Gastrocnemius medialis (tissue), 4 donors: ENCODE measurements around the gene ZNF595. TPM values are rescaled to one million over a fixed set of nuclear protein-coding genes. Genes with fewer than 3 reads are reported as not detected.
A peak's percentile ranks its signal among the peaks of the same experiment; 100 is the strongest.
"Not testable (repeated sequence)": the region's sequence is repeated elsewhere in the genome, so short reads cannot be mapped to it uniquely, and the experiment has no call there.

ENCODE experiments used
- ATAC-seq, 2 donors: fragments of 150-250 bp; one replicate each; pipeline ENCODE4 v1.9.1; 2016
- DNase-seq, 2 donors: peaks; one replicate each; pipeline ENCODE4 v3.0.0-alpha.2; 2019
- H3K27ac ChIP-seq, 4 donors: fragments of 200-600 bp; sonication (generic); 1 replicate in 1 of 4; 2 replicates in 3 of 4; pipeline ENCODE4 v1.5.1; 2016 to 2018; ENCODE audit warnings: mild to moderate bottlenecking in 2 of 4, moderate library complexity in 1 of 4
- H3K27me3 ChIP-seq, 3 donors: fragments of 200-600 bp; sonication (generic) in 2 of 3; 1 replicate in 1 of 3; 2 replicates in 2 of 3; pipeline versions ENCODE4 v1.5.1 to v1.6.0; 2016 to 2019; ENCODE audit warnings: mild to moderate bottlenecking in 1 of 3, moderate library complexity in 1 of 3
- H3K36me3 ChIP-seq, 2 donors: fragments of 200-600 bp; sonication (generic) in 1 of 2; one replicate each; pipeline ENCODE4 v1.5.1; 2017 to 2018
- H3K4me1 ChIP-seq, 2 donors: fragments of 200-600 bp; sonication (generic) in 1 of 2; one replicate each; pipeline ENCODE4 v1.5.1; 2016 to 2017; ENCODE audit warnings: mild to moderate bottlenecking in 2 of 2
- H3K4me3 ChIP-seq, 4 donors: fragments of 200-600 bp; sonication (generic) in 3 of 4; 1 replicate in 1 of 4; 2 replicates in 3 of 4; pipeline ENCODE4 v1.5.1; 2016 to 2019; ENCODE audit warnings: mild to moderate bottlenecking in 2 of 4
- H3K9me3 ChIP-seq, 3 donors: fragments of 200-600 bp; sonication (generic) in 2 of 3; 1 replicate in 1 of 3; 2 replicates in 2 of 3; pipeline ENCODE4 v1.5.1; 2016 to 2019
- in situ Hi-C, 4 donors: fragments of 200-750 bp; cut with MboI; loops; one replicate each; pipeline versions ENCODE4 v1.15.0 to v1.8.0; 2017; ENCODE audit warnings: low sequenced_read_pairs in 4 of 4
- intact Hi-C: fragments of 100-400 bp; cut with DNase I; formaldehyde crosslinking; loops from one replicate; pipeline ENCODE4 v1.15.1; 2023; ENCODE audit warnings: low total_unique reads
- total RNA-seq, 4 donors: library from RNA; depleted of rRNA; stranded (reverse); fragments of >200 nt; gene quantifications; one replicate each; pipeline versions ENCODE4 v1.1.0 to v1.2.3, GENCODE V29; 2016

Gene ZNF595
- total RNA-seq = 10 to 100 TPM in 2 of 4 donors, 1 to 10 TPM in 2; 4.1 to 22.1 (median 12.8) TPM

DNA sequence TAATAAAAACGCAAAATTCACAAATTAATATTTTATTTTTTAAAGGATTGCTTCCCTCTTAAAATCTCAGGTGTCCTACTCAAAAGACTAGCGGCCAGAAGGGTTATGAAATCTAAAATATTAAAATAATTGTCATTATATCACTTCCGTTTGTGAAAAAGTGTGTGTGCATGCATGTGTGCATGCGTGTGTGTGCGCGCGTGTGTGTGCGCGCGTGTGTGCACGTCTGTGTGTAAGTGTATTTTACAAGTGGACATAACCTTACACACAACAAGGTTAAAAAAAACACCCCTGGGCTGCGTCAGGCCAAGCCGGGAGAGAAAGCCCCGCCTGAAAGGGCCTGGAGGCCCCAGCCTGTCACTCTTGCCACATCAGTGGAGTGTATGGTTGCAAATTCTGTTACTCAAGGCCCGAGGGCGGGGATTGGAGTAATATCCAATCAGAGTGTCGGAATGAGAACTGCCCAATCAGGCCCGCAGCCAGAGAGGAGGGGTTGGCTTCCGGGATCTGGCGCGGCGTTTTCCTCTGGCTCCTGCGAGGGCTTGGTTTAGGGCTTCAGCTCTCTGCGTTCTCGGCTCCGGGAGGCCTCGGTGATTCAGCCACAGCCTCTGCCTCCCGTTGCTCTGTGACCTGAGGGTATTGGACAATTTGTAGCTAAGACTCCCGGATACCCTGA lies at the start of gene ZNF595:
Gene ZNF595 (plus strand): TSS at position 518 of the 676 bp plus-strand sequence. CDS start 168 bp downstream, outside the sequence.
- Histone ChIP-seq H3K4me3 (peak within 1 kb of the TSS; percentile 18 to 52 (median 40)), H3K27ac (peak within 1 kb of the TSS; percentile 54 to 80 (median 61))
- H3K27me3 ChIP-seq, in situ Hi-C loops, intact Hi-C loops, H3K4me1 ChIP-seq, H3K36me3 ChIP-seq, H3K9me3 ChIP-seq: not testable (repeated sequence)
- DNase-seq = peak; percentile 20 to 51
- ATAC-seq = peak; percentile 95 to 97

DNA sequence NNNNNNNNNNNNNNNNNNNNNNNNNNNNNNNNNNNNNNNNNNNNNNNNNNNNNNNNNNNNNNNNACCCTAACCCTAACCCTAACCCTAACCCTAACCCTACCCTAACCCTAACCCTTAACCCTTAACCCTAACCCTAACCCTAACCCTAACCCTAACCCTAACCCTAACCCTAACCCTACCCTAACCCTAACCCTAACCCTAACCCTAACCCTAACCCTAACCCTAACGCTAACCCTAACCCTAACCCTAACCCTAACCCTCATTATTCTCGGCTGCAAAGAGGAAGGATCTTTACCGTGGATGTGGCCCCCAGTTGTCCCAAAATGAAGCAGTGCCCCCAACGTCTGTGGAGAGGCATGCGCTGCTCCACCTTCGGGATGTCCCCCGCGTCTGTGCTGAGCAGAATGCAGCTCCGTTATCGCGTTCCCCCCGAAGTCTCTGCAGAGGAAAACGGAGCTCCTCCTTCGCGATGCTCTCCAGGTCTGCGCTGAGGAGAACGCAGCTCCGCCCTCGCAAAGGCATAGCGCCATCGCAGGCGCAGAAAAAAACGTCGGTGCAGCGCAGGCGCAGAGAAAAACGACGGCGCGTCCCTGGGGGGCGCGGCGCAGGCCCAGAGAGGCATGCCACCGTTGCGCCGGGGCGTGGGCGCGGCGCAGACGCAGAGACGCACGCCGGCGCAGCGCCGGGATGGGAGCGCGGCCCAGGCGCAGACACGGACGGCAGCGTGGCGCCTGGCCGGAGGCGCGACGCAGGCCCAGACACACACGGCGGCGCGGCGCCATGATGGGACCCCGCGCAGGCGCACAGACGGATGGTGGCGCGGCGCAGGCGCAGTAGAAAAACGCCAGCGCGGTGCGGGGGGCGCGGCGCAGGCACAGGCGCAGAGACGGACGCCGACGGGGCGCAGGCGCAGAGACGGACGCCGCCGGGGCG lies 42.9 kb upstream of the ZNF595 start:
- H3K36me3 ChIP-seq, H3K27ac ChIP-seq, H3K4me3 ChIP-seq, intact Hi-C loops, H3K4me1 ChIP-seq, H3K9me3 ChIP-seq, H3K27me3 ChIP-seq, in situ Hi-C loops, ATAC-seq: not testable (repeated sequence)
- peak in 1 of 2 donors; percentile 9 for DNase-seq

DNA sequence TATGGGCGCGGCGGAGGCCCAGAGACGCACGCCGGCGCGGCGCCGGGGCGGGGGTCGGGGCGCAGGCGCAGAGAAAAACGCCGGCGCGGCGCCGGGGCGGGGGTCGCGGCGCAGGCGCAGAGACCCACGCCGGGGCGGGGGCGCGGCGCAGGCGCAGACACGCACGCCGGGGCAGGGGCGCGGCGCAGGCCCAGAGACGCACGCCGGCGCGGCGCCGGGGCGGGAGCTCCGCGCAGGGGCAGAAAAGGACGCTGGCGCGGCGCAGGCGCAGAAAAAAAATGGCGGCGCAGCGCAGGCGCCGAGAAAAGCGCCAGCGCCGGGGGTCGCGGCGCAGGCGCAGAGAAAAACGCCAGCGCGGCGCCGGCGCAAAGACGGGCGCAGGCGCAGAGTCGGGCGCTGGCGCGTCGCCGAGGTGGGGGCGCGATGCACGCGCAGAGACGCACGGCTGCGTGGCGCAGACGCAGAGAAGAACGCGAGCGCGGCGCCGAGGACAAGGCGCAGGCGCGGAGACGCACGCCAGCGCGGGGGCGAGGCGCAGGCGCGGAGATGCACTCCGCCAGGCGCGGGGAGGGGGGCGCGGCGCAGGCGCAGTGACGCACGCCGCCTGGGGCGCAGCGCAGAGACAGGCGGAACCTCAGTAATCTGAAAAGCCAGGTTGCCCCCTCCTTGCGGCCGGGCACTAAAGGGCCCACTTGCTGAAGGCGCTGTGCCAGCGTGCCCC lies 41.9 kb upstream of the ZNF595 start:
- in situ Hi-C loops, H3K36me3 ChIP-seq, intact Hi-C loops, DNase-seq, ATAC-seq, H3K4me1 ChIP-seq, H3K27ac ChIP-seq, H3K27me3 ChIP-seq, H3K4me3 ChIP-seq, H3K9me3 ChIP-seq: not testable (repeated sequence)

DNA sequence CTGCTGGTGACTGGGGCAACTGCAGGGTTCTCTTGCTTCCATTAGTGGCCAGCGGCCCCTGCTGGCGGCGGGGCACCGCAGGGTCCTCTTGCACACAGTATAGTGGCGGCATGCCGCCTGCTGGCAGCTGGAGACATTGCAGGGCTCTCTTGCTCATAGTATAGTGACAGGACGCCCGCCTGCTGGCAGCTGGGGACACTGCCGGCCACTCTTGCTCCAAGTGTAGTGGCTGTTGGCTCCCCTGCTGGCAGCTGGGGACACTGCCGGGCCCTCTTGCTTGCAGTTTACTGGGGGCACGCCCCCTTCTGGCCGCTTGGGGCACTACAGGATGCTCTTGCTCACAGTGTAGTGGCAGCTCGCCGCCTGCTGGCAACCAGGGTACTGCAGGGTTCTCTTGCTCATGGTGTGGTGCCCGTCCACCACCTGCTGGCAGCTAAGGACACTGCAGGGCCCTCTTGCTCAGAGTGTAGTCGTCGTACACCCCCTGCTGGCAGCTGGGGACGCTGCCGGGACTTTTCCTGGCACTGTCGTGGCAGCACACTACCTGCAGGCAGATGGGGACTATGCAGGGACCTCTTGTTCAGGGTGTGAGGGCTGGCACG lies 41.2 kb upstream of the ZNF595 start:
- H3K27me3 ChIP-seq, ATAC-seq, in situ Hi-C loops, H3K27ac ChIP-seq, H3K4me3 ChIP-seq, H3K36me3 ChIP-seq, H3K4me1 ChIP-seq, H3K9me3 ChIP-seq, intact Hi-C loops: not testable (repeated sequence)
- DNase-seq = peak in 1 of 2 donors; percentile 10

DNA sequence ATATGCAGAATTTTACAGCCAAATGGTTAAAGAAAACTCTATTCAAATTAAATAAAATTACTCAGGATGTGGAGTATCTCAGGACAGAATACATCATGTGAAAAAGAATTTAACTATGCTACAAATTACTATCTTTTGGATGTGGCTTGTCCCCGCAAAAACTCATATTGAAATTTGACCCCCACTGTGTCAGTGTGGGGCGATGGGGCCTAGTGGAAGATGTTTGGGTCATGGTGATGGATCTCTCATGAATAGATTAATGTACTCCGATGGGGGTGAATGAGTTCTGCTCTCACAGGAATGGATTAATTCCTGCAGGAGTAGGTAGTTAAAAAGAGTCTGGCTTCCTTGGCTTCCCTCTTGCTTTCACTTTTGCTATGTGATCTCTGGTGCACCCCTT lies 35.0 kb upstream of the ZNF595 start:
- H3K4me3 ChIP-seq, in situ Hi-C loops, H3K27ac ChIP-seq, ATAC-seq, H3K36me3 ChIP-seq, H3K4me1 ChIP-seq, DNase-seq, H3K9me3 ChIP-seq, intact Hi-C loops, H3K27me3 ChIP-seq: not testable (repeated sequence)

DNA sequence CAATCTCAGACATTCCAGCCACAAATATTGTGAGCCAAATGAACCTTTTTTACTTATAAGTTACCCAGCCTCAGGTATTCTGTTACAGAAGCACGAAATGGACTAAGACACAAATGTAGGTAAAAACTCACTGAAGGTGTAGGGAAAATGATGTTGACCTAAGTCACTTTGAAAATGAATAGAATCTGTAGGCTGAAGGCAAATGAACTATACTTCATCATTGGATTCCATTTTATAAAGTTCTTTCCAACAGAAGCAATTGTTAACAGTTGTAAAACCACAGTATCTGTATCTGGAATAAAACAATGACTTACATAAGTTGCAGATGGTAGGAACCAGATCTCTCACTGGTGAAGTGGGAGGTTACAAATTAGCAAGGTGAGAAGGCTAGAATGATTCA lies 34.5 kb upstream of the ZNF595 start:
- ATAC-seq, H3K9me3 ChIP-seq, H3K4me3 ChIP-seq, DNase-seq, H3K27me3 ChIP-seq, intact Hi-C loops, in situ Hi-C loops, H3K36me3 ChIP-seq, H3K4me1 ChIP-seq, H3K27ac ChIP-seq: not testable (repeated sequence)

DNA sequence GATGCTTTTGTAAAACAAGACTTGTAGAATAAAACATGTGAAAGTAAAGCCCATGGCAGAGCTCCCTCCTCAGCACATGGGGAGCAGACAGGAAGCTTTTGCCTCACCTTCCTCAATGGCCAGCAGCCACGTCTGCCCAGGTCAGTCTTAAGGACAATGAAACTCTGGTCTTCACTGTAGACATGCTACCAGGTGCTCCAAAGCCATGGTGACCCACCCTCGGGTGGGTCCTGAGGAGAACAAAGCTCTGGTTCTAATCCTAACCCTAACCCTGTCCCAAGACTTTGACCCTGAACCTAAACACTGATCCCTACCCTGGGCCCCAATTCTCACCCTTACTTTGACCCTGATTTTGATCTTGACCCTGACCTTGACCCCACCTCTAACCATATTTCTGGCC lies 30.2 kb upstream of the ZNF595 start:
- H3K4me3 ChIP-seq, H3K4me1 ChIP-seq, H3K9me3 ChIP-seq, H3K27ac ChIP-seq, DNase-seq, in situ Hi-C loops, H3K36me3 ChIP-seq, intact Hi-C loops, ATAC-seq, H3K27me3 ChIP-seq: not testable (repeated sequence)

DNA sequence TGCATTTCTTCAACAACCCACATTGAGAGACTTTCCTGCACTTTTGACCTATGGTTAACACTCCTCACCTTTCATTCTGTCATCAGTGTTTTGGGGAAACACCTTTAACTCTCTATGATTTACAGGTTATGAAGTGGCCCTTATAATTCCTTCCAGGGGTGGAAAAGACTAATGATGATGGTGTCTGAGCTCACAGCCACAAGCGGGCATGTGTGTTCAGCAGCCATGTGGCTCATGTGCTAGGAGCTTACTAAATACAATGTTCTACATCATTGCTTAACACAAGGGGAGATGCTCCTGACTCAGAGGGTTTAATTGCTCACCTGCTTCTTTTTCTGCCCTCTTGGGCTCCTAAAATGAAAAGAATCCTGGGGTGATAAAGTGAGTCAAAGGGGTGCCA lies 28.8 kb upstream of the ZNF595 start:
- ATAC-seq, H3K4me3 ChIP-seq, intact Hi-C loops, H3K4me1 ChIP-seq, H3K36me3 ChIP-seq, DNase-seq, H3K27me3 ChIP-seq, H3K9me3 ChIP-seq, H3K27ac ChIP-seq, in situ Hi-C loops: not testable (repeated sequence)

DNA sequence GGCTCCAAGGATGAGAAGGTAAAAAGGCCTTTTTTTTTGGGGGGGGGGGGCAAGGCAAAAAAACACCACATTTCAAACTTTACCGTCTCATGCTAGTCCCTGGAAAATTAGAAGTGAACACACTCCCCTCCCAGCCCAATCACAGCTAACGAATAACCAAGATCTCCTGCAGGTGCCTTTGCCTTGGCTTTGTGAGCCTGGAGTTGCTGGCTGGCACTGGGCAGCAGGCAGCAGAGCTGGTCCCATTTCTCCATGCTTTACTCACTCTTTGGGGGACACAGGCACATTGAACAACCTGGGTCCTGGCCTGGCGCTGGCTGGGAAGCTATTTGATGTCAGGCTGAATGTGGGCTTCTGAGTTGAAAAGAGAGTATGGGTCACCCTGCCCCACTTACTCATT lies 25.6 kb upstream of the ZNF595 start:
- intact Hi-C loops, DNase-seq, H3K27ac ChIP-seq, H3K27me3 ChIP-seq, H3K4me3 ChIP-seq, H3K36me3 ChIP-seq, ATAC-seq, H3K4me1 ChIP-seq, in situ Hi-C loops, H3K9me3 ChIP-seq: not testable (repeated sequence)

DNA sequence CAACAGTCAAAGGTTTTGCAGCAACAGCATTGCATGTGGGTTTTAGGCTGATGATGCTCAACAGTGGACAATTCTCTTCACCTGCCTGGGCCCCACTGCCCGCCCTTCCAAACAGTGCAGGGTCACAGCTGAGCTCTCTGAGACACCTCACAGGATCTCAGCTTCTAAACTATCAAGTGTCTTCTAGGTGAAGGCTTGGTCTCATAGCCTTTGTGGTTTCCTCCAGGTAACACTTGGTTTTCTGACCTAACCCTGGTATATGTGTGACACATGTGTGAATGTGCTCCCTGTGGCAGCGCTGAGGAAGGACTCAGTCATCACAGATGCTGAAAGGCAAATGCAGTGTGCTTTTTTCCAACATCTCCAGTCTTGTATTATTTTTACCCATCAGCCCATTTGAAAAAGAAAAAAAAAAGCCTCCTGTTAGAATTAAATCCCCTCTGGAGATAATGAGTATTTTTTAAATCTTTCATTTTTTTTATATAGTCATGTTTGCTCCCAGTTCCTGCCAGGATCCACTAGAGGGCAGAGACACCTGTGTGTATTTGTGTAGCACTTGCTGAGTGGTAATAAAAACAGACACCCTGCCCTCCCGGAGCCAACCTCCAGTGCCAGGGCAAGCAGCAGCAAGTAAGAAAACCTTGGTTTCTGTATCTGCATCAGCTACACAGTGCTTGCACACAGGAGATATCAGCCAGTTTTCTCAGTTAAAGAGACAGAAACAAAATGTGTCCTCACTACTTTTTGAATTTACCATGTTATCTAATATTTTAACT lies 24.2 kb upstream of the ZNF595 start:
- H3K36me3 ChIP-seq, intact Hi-C loops, H3K27ac ChIP-seq, DNase-seq, H3K4me1 ChIP-seq, H3K9me3 ChIP-seq, in situ Hi-C loops, H3K27me3 ChIP-seq, ATAC-seq, H3K4me3 ChIP-seq: not testable (repeated sequence)
